Thyroid gland (tissue), 4 donors: ENCODE results near the gene F8. TPM values are rescaled to one million over a fixed set of nuclear protein-coding genes. Genes with fewer than 3 reads are reported as not detected.

ENCODE experiments used
- DNase-seq, 2 donors: peaks; one replicate each; pipeline ENCODE4 v3.0.0-alpha.2; 2019
- H3K27ac ChIP-seq, 3 donors: fragments of 200-600 bp; sonication (generic); 1 replicate in 2 of 3; 2 replicates in 1 of 3; pipeline ENCODE4 v1.5.1; 2016 to 2019; ENCODE audit warnings: mild to moderate bottlenecking in 1 of 3, moderate library complexity in 1 of 3
- H3K27me3 ChIP-seq: fragments of 200-600 bp; sonication (generic); one replicate; pipeline ENCODE4 v1.5.1; 2019
- H3K36me3 ChIP-seq, 2 donors: fragments of 200-600 bp; sonication (generic); one replicate each; pipeline ENCODE4 v1.5.1; 2016 to 2019
- H3K4me1 ChIP-seq, 2 donors: fragments of 200-600 bp; sonication (generic); one replicate each; pipeline ENCODE4 v1.5.1; 2017 to 2019
- H3K4me3 ChIP-seq, 3 donors: fragments of 200-600 bp; sonication (generic); replicated peaks in 1 of 3; 1 replicate in 2 of 3; 2 replicates in 1 of 3; pipeline ENCODE4 v1.5.1; 2016; ENCODE audit warnings: mild to moderate bottlenecking in 1 of 3
- H3K9me3 ChIP-seq: fragments of 200-600 bp; sonication (generic); one replicate; pipeline ENCODE4 v1.5.1; 2017
- CTCF ChIP-seq, 6 experiments: fragments of 200-600 bp in 3 of 6; fragments of 450-650 bp in 3 of 6; sonication (generic) in 3 of 6; IDR thresholded peaks; one replicate each; pipeline ENCODE4 v1.5.1; 2016 to 2019; ENCODE audit warnings: antibody characterized with exemption in 6 of 6, mild to moderate bottlenecking in 2 of 6, inconsistent platforms in 1 of 6, moderate library complexity in 1 of 6
- POLR2A ChIP-seq, 2 donors: fragments of 450-650 bp; IDR thresholded peaks; one replicate each; pipeline ENCODE4 v1.6.1; 2017; ENCODE audit warnings: antibody characterized with exemption in 2 of 2, mild to moderate bottlenecking in 2 of 2, moderate library complexity in 1 of 2
- WGBS, 2 donors: methylation state at CpG; one replicate each; pipeline ENCODE4 v1.1.5; 2017; 5-methylcytosine and 5-hydroxymethylcytosine counted together
- intact Hi-C: fragments of 100-400 bp; cut with DNase I; formaldehyde crosslinking; loops from one replicate; pipeline ENCODE4 v1.15.1; 2023
- total RNA-seq, 4 donors: library from RNA; depleted of rRNA; stranded (reverse); fragments of >200 nt; gene quantifications; one replicate each; pipeline ENCODE4 v1.2.3, GENCODE V29; 2016

The F8 gene
- total RNA-seq, 4 donors from 2014 or later = 17.3 to 43.1 (median 29.3) TPM

- 97 to 99% methylated on average over 5 of the region's 5 CpGs for WGBS, 2 donors
- no peak for DNase-seq
- no peaks in the 10 kb centered on the region for H3K9me3 ChIP-seq
- no peaks in the 10 kb centered on the region for H3K36me3 ChIP-seq
- no peaks in the 10 kb centered on the region for H3K27me3 ChIP-seq
- TF ChIP-seq CTCF (IDR thresholded peaks at IDR 0.05) (no peak), POLR2A (IDR thresholded peaks at IDR 0.05) (no peak)
- intact Hi-C loops = no loop called here
- no peak overlapping the region for H3K27ac ChIP-seq
- H3K4me3 ChIP-seq = no peak overlapping the region
- peaks cover 0 to 5% of the 10 kb centered on the region in 2 donors for H3K4me1 ChIP-seq
Observed at GRCh38 chrX:154806837-154807501, 215.6 kb downstream of the F8 start.

DNA sequence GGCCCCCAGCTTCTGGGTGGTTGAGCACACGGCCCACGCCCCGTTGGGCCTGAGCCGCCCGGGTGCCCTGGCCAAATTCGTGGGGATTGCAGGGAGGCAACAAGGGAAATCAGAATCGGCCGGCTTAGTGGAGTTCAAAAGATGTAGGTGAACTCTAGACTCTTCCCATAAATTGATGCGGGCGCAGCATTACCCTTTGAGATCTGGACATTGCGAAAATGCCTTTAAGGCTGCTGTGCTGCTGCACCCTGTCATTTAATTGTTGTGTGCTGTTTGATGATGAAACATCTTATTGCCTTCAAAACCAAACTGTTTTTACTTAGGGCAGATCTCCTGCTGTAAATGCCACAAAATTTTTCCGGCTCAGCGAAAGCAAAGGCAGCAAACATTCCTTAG is 216.8 kb downstream of the F8 start:
- intact Hi-C loops = no loop called here
- 9 to 47% methylated on average over 2 to 9 of the region's 13 CpGs for WGBS, 2 donors

GRCh38 chrX:154804957-154805695 is 217.4 kb downstream of the F8 start, which contains the start of gene MPP1:
MPP1 (minus strand) TSS chrX:154805485; CDS start chrX:154805373, 112 bp downstream.
- intact Hi-C loops = no loop called here
- 0 to 2% methylated on average over 4 to 10 of the region's 65 CpGs for WGBS, 2 donors
- peaks cover 7 to 11% of the 10 kb centered on the region in 2 donors for H3K4me1 ChIP-seq
- peak in 1 of 2 donors; percentile 61 for TF ChIP-seq POLR2A (IDR thresholded peaks at IDR 0.05)
- no peak for TF ChIP-seq CTCF (IDR thresholded peaks at IDR 0.05)
- no peaks in the 10 kb centered on the region for H3K27me3 ChIP-seq
- H3K9me3 ChIP-seq = no peaks in the 10 kb centered on the region
- peak within 1 kb of the TSS in 2 of 3 donors; percentile 46 to 52 for H3K4me3 ChIP-seq
- DNase-seq = peak; percentile 68 to 71
- peak within 1 kb of the TSS in 2 of 3 donors; percentile 16 to 62 for H3K27ac ChIP-seq
- no peaks in the 10 kb centered on the region for H3K36me3 ChIP-seq

More for the DNA sequence above, 216.8 kb downstream of the F8 start:
- Histone ChIP-seq H3K27me3 (no peaks in the 10 kb centered on the region), H3K4me1 (peaks cover 2 to 5% of the 10 kb centered on the region in 2 donors), H3K9me3 (no peaks in the 10 kb centered on the region), H3K36me3 (no peaks in the 10 kb centered on the region), H3K4me3 (peak overlapping the region in 1 of 3 donors; percentile 52), H3K27ac (peak overlapping the region in 1 of 3 donors; percentile 55)
- no peak for DNase-seq
- TF ChIP-seq CTCF (IDR thresholded peaks at IDR 0.05) (no peak), POLR2A (IDR thresholded peaks at IDR 0.05) (no peak)

DNA sequence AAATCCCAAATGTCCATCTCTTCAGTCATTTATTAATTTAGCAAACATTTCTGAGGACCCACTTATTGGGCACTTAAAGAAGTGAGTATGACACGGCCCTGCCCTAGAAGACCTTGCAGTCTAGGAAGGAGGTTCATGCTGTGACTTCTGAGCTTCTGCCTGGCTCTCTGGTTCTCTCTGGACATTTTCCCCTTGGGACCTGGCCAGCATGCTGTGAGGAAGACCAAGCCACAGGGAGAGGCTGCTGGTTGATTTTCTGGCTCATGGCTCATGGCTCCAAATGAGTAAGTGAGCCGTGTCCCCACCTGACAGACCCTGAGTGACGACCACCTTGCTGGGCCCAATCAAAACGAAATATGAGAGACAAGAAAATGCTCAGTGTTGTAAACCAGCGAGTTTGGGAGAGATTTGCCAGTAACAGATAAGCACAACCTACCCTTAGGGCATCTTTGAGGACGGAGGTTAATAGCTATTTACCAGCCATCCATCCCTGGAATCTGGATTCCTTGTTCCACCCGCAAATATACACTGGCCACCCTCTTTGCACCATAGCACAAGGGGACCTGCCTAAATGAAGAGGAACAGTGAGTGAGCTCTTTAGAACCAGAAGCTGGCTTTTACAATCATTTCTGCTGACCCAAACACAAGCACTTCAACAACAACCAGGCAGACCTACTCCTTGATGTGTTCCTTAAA is 218.1 kb downstream of the F8 start:
- intact Hi-C loops = no loop called here

More for the DNA sequence above, 218.1 kb downstream of the F8 start:
- H3K27ac ChIP-seq = peak overlapping the region in 2 of 3 donors; percentile 16 to 62
- H3K4me3 ChIP-seq = peak overlapping the region in 2 of 3 donors; percentile 46 to 52
- H3K9me3 ChIP-seq = no peaks in the 10 kb centered on the region
- H3K4me1 ChIP-seq = peaks cover 11 to 16% of the 10 kb centered on the region in 2 donors
- H3K36me3 ChIP-seq = no peaks in the 10 kb centered on the region
- DNase-seq = peak in 1 of 2 donors; percentile 5
- no peaks in the 10 kb centered on the region for H3K27me3 ChIP-seq
- TF ChIP-seq POLR2A (IDR thresholded peaks at IDR 0.05) = no peak
- TF ChIP-seq CTCF (IDR thresholded peaks at IDR 0.05) = no peak
- WGBS, 2 donors = 30 to 38% methylated on average over 7 of the region's 7 CpGs
